H1 (cell line): ENCODE data around the gene NT5C1A. TPM values are rescaled to one million over a fixed set of nuclear protein-coding genes. Genes with fewer than 3 reads are reported as not detected.

Experiments used
- CTCF ChIA-PET: fragments of 300-600 bp; sonication (Branson Sonifier 250); formaldehyde crosslinking; loops from one replicate; lab custom pipeline; 2021; ENCODE audit not compliant: partially characterized antibody; lab: Charles Lee
- POLR2A ChIA-PET: fragments of 300-600 bp; sonication (Branson Sonifier 250); formaldehyde crosslinking; loops from one replicate; lab custom pipeline; 2021; ENCODE audit warnings: inconsistent platforms; ENCODE audit not compliant: partially characterized antibody; lab: Charles Lee
- DNase-seq, 2 experiments: peaks; one replicate each; pipeline versions ENCODE4 v3.0.0 to v3.0.0-alpha.2; 2010 to 2022; ENCODE audit warnings: low spot score in 2 of 2, low read depth in 1 of 2, mixed read lengths in 1 of 2
- FAIRE-seq: peaks from 2 replicates; lab custom pipeline; 2011; peaks lifted over from hg19 to GRCh38; lab: Jason Lieb, UNC
- H2AFZ ChIP-seq: 2 replicates; pipeline ENCODE4 v1.8.1; 2012; ENCODE audit warnings: low read length, inconsistent platforms
- H2AK5ac ChIP-seq: 2 replicates; pipeline ENCODE4 v1.6.1; 2013; ENCODE audit warnings: low read depth, low read length
- H2BK120ac ChIP-seq: replicated peaks from 2 replicates; pipeline ENCODE3; 2013; ENCODE audit warnings: low read depth, low read length, inconsistent platforms
- H2BK12ac ChIP-seq: 2 replicates; pipeline ENCODE4 v1.6.1; 2013; ENCODE audit warnings: low read depth, low read length
- H2BK15ac ChIP-seq: 2 replicates; pipeline ENCODE4 v1.6.1; 2013; ENCODE audit warnings: low read length
- H2BK20ac ChIP-seq: 2 replicates; pipeline ENCODE4 v1.6.1; 2013; ENCODE audit warnings: low read length
- H2BK5ac ChIP-seq: 2 replicates; pipeline ENCODE4 v1.6.1; 2013; ENCODE audit warnings: low read depth, low read length
- H3K14ac ChIP-seq: 2 replicates; pipeline ENCODE4 v1.6.1; 2013; ENCODE audit warnings: inconsistent platforms; ENCODE audit not compliant: insufficient read length
- H3K18ac ChIP-seq: 2 replicates; pipeline ENCODE4 v1.6.1; 2013; ENCODE audit warnings: low read length; ENCODE audit errors: extremely low read depth
- H3K23ac ChIP-seq: 2 replicates; pipeline ENCODE4 v1.6.1; 2013; ENCODE audit warnings: inconsistent platforms; ENCODE audit not compliant: insufficient read length
- H3K23me2 ChIP-seq: 2 replicates; pipeline ENCODE4 v1.6.1; 2013; ENCODE audit warnings: low read depth, low read length
- H3K27ac ChIP-seq: 2 replicates; pipeline ENCODE4 v1.6.1; 2011; ENCODE audit warnings: low read depth, low read length, inconsistent platforms
- H3K27me3 ChIP-seq, 4 experiments: replicated peaks in 1 of 4; 1 replicate in 1 of 4; 2 replicates in 3 of 4; pipeline versions ENCODE4 v1.6.1 to v1.8.1; 2011 to 2013; ENCODE audit warnings: low read length in 3 of 4, mild to moderate bottlenecking in 3 of 4, inconsistent platforms in 2 of 4, mixed read lengths in 2 of 4, moderate library complexity in 1 of 4; ENCODE audit not compliant: control insufficient read depth in 3 of 4, insufficient read depth in 3 of 4; ENCODE audit errors: extremely low read depth in 1 of 4
- H3K36me3 ChIP-seq, 4 experiments: 2 replicates each; pipeline versions ENCODE4 v1.6.1 to v1.8.1; 2011 to 2013; ENCODE audit warnings: mild to moderate bottlenecking in 4 of 4, low read length in 3 of 4, moderate library complexity in 2 of 4, control low read depth in 1 of 4, inconsistent platforms in 1 of 4; ENCODE audit not compliant: insufficient read depth in 4 of 4, control insufficient read depth in 2 of 4
- H3K4ac ChIP-seq: replicated peaks from 2 replicates; pipeline ENCODE3; 2013; ENCODE audit warnings: low read length, low read depth, mixed read lengths, inconsistent platforms; ENCODE audit not compliant: insufficient read length
- H3K4me1 ChIP-seq, 4 experiments: replicated peaks in 1 of 4; 1 replicate in 1 of 4; 2 replicates in 3 of 4; pipeline versions ENCODE4 v1.6.1 to v1.8.1; 2011 to 2013; ENCODE audit warnings: low read length in 3 of 4, inconsistent platforms in 2 of 4, mixed read lengths in 1 of 4; ENCODE audit not compliant: insufficient read depth in 4 of 4, control insufficient read depth in 3 of 4
- H3K4me2 ChIP-seq, 2 experiments: 2 replicates each; pipeline versions ENCODE4 v1.6.1 to v1.8.1; 2011 to 2013; ENCODE audit warnings: low read depth in 2 of 2, low read length in 2 of 2, control low read depth in 1 of 2, inconsistent platforms in 1 of 2, mild to moderate bottlenecking in 1 of 2; ENCODE audit not compliant: insufficient read depth in 1 of 2
- H3K4me3 ChIP-seq, 4 experiments: fragments of 200-600, 300-600 bp in 1 of 4; sonication (generic), shearing (Covaris generic), sonication (Bioruptor Twin) in 1 of 4; 2 replicates each; pipeline versions ENCODE4 v1.5.1 to v1.8.1; 2011 to 2016; ENCODE audit warnings: low read length in 4 of 4, low read depth in 3 of 4, control low read depth in 2 of 4, inconsistent platforms in 2 of 4, mild to moderate bottlenecking in 2 of 4, mixed read lengths in 1 of 4, moderate library complexity in 1 of 4; ENCODE audit not compliant: insufficient read depth in 2 of 4; ENCODE audit errors: extremely low read depth in 1 of 4
- H3K56ac ChIP-seq: replicated peaks from 2 replicates; pipeline ENCODE3; 2013; ENCODE audit warnings: low read depth, mild to moderate bottlenecking, mixed read lengths, low read length, inconsistent platforms; ENCODE audit not compliant: insufficient read length
- H3K79me1 ChIP-seq: 2 replicates; pipeline ENCODE4 v1.6.1; 2013; ENCODE audit warnings: low read depth, low read length, control low read depth
- H3K79me2 ChIP-seq, 2 experiments: 2 replicates each; pipeline versions ENCODE4 v1.6.1 to v1.8.1; 2012 to 2013; ENCODE audit warnings: low read length in 2 of 2, mild to moderate bottlenecking in 2 of 2, inconsistent platforms in 1 of 2; ENCODE audit not compliant: insufficient read depth in 2 of 2, control insufficient read depth in 1 of 2
- H3K9ac ChIP-seq, 4 experiments: replicated peaks in 1 of 4; 1 replicate in 1 of 4; 2 replicates in 3 of 4; pipeline versions ENCODE4 v1.6.1 to v1.8.1; 2011 to 2013; ENCODE audit warnings: low read depth in 3 of 4, low read length in 3 of 4, control low read depth in 2 of 4, mild to moderate bottlenecking in 2 of 4, moderate library complexity in 2 of 4, inconsistent platforms in 1 of 4; ENCODE audit errors: extremely low read depth in 1 of 4
- H3K9me3 ChIP-seq, 2 experiments: 2 replicates each; pipeline versions ENCODE4 v1.6.1 to v1.8.1; 2012 to 2013; ENCODE audit warnings: mild to moderate bottlenecking in 2 of 2, moderate library complexity in 2 of 2, control low read depth in 1 of 2, inconsistent platforms in 1 of 2, low read depth in 1 of 2, low read length in 1 of 2, mixed read lengths in 1 of 2; ENCODE audit not compliant: insufficient read depth in 2 of 2
- H4K20me1 ChIP-seq, 2 experiments: replicated peaks in 1 of 2; 2 replicates each; pipeline versions ENCODE3 to v1.8.1; 2011 to 2013; ENCODE audit warnings: inconsistent platforms in 2 of 2, low read length in 2 of 2, mild to moderate bottlenecking in 1 of 2; ENCODE audit not compliant: insufficient read depth in 2 of 2, control insufficient read depth in 1 of 2
- H4K5ac ChIP-seq: 2 replicates; pipeline ENCODE4 v1.6.1; 2013; ENCODE audit warnings: low read length, low read depth, mixed read lengths, inconsistent platforms; ENCODE audit not compliant: insufficient read length
- H4K8ac ChIP-seq: 2 replicates; pipeline ENCODE4 v1.8.0; 2013; ENCODE audit warnings: mild to moderate bottlenecking, moderate library complexity, low read length, inconsistent platforms; ENCODE audit not compliant: insufficient read depth; ENCODE audit errors: extremely low read depth
- H4K91ac ChIP-seq: replicated peaks from 2 replicates; pipeline ENCODE3; 2013; ENCODE audit warnings: low read length, mixed read lengths, inconsistent platforms; ENCODE audit not compliant: insufficient read length
- BRCA1 ChIP-seq: IDR thresholded peaks from 2 replicates; pipeline ENCODE4 v1.6.1; 2012; ENCODE audit warnings: low read depth, low read length, improper control_type of control experiment
- CBX8 ChIP-seq: fragments of 300-800, 300-1000 bp; sonication (generic); IDR thresholded peaks from 2 replicates; pipeline ENCODE4 v1.7.1; 2016; ENCODE audit warnings: low read depth, low read length, borderline replicate concordance
- CTCF ChIP-seq, 3 experiments: IDR thresholded peaks; 1 replicate in 2 of 3; 2 replicates in 1 of 3; pipeline versions ENCODE4 v1.5.1 to v1.6.1; 2011; ENCODE audit warnings: low read length in 3 of 3, mild to moderate bottlenecking in 3 of 3, inconsistent platforms in 2 of 3, low read depth in 1 of 3, moderate library complexity in 1 of 3; ENCODE audit not compliant: insufficient read depth in 1 of 3; ENCODE audit errors: control extremely low read depth in 1 of 3
- GTF2F1 ChIP-seq: IDR thresholded peaks from 2 replicates; pipeline ENCODE4 v1.6.1; 2012; ENCODE audit warnings: low read depth, low read length, improper control_type of control experiment, borderline replicate concordance
- HDAC6 ChIP-seq: IDR thresholded peaks from one replicate; pipeline ENCODE4 v1.7.1; 2012; ENCODE audit warnings: low read depth, mild to moderate bottlenecking, inconsistent platforms, low read length, moderate library complexity
- JUN ChIP-seq: IDR thresholded peaks from 2 replicates; pipeline ENCODE4 v1.6.1; 2011; ENCODE audit warnings: low read depth, mild to moderate bottlenecking, improper control_type of control experiment, low read length
- PHF8 ChIP-seq: fragments of 200-600 bp; sonication (generic); conservative IDR thresholded peaks from 2 replicates; pipeline ENCODE4 v1.7.1; 2012; ENCODE audit warnings: low read depth, mild to moderate bottlenecking, inconsistent platforms, low read length, moderate library complexity
- POLR2AphosphoS5 ChIP-seq: IDR thresholded peaks from 2 replicates; pipeline ENCODE4 v1.6.1; 2011; ENCODE audit warnings: low read depth, low read length
- SIX5 ChIP-seq: IDR thresholded peaks from 2 replicates; pipeline ENCODE4 v1.6.1; 2011; ENCODE audit warnings: mild to moderate bottlenecking, low read depth, low read length
- USF2 ChIP-seq: IDR thresholded peaks from 2 replicates; pipeline ENCODE4 v1.6.1; 2011; ENCODE audit warnings: low read length, improper control_type of control experiment
- WGBS, 2 experiments: shearing (Covaris generic) in 1 of 2; methylation state at CpG; one replicate each; pipeline versions ENCODE4 v1.1.6 to v1.1.7; 2013 to 2015; ENCODE audit warnings: low lambda C conversion rate in 2 of 2, mixed read lengths in 2 of 2, inconsistent platforms in 1 of 2, low coverage in 1 of 2, missing lambda C conversion rate in 1 of 2; ENCODE audit not compliant: insufficient replicate concordance in 2 of 2, insufficient coverage in 1 of 2, insufficient read length in 1 of 2; ENCODE audit errors: extremely low coverage in 1 of 2, missing lambda C conversion rate in 1 of 2; 5-methylcytosine and 5-hydroxymethylcytosine counted together
- polyA plus RNA-seq, 7 experiments: library from polyadenylated mRNA; depleted of rRNA in 3 of 7; stranded (reverse) in 5 of 7; unstranded in 2 of 7; fragments of >200 nt in 5 of 7; fragments of 200-250 nt in 2 of 7; gene quantifications; 1 replicate in 5 of 7; 2 replicates in 1 of 7; 4 replicates in 1 of 7; pipeline versions ENCODE4 v1.2.1 to v1.2.3, GENCODE V29; 2011 to 2013; ENCODE audit warnings: missing spikeins in 2 of 7, mixed read lengths in 2 of 7
- total RNA-seq: library from RNA; stranded (reverse); fragmentation: NEBNext Ultra II Directional; extraction: Animal tissue kit (Norgen Biotek cat#: 25700); gene quantifications from 2 replicates; pipeline ENCODE4 v1.2.1, GENCODE V29; 2021

NT5C1A gene
- total and polyA plus RNA-seq, 2 of the 8 experiments (the other 6 are each of a cell fraction or from before 2014, with no cell fraction given) = not detected

- Histone ChIP-seq H3K9me3 (no peaks in the 10 kb centered on the region), H2BK120ac (no peak overlapping the region), H3K56ac (no peak overlapping the region), H2AK5ac (no peak overlapping the region), H3K36me3 (no peaks in the 10 kb centered on the region), H4K20me1 (peaks cover 0 to 5% of the 10 kb centered on the region in 2 experiments), H2BK20ac (no peak overlapping the region), H3K4me1 (peaks cover 0 to 19% (median 7%) of the 10 kb centered on the region in 4 experiments; a peak in 5 of 7 replicates), H3K23ac (no peak overlapping the region), H3K4me2 (no peak overlapping the region), H3K27me3 (peaks cover 67 to 98% (median 82%) of the 10 kb centered on the region in 4 experiments), H4K5ac (no peak overlapping the region), H2BK5ac (no peak overlapping the region), H3K18ac (no peak overlapping the region), H3K23me2 (peaks cover 5% of the 10 kb centered on the region; the same call in 1 of the 2 replicates), H4K91ac (no peak overlapping the region), H3K79me1 (no peaks in the 10 kb centered on the region), H2BK12ac (no peak overlapping the region), H3K4me3 (no peak overlapping the region), H2AFZ (no peak overlapping the region), H4K8ac (no peak overlapping the region), H3K9ac (no peak overlapping the region), H2BK15ac (no peak overlapping the region), H3K14ac (no peak overlapping the region), H3K27ac (no peak overlapping the region), H3K4ac (no peak overlapping the region), H3K79me2 (no peaks in the 10 kb centered on the region)
- FAIRE-seq = no peak
- CTCF ChIA-PET = interaction anchor here (0.9 to 5.0 kb wide), 6 partner anchors 13 to 88 kb away, joined by 3 to 40 read pairs (median 11); partner anchors contain the start of gene NT5C1A
- DNase-seq = no peak
- no CpG with 5 or more reads among the region's 1 CpG for WGBS, 2 experiments
- POLR2A ChIA-PET = interaction anchor here (1.1 to 1.9 kb wide), 2 partner anchors 10 to 40 kb away, joined by 3 to 5 read pairs; no protein-coding TSS in a partner anchor
- TF ChIP-seq POLR2AphosphoS5 = no peak
- no peak for TF ChIP-seq CBX8
- no peak for TF ChIP-seq CTCF (IDR thresholded peaks at IDR 0.05; ENCODE audit: control extremely low read depth in 1 of 3, insufficient read depth in 1 of 3, low read depth in 1 of 3, low read length in 3 of 3)
- TF ChIP-seq BRCA1 = no peak
- no peak for TF ChIP-seq HDAC6
- no peak for TF ChIP-seq GTF2F1
- TF ChIP-seq SIX5 = no peak
- no peak for TF ChIP-seq JUN
- TF ChIP-seq USF2 = no peak
- no peak for TF ChIP-seq PHF8
Observed at GRCh38 chr1:39694026-39694425, 22.1 kb upstream of the NT5C1A start.
